SK-N-SH treated with all-trans-retinoic acid at 6 μM for 48 hours (cell line): ENCODE results near the gene AUH.

Source experiments
- ARNTL ChIP-seq: fragments of 450-650 bp; formaldehyde crosslinking; IDR thresholded peaks from 2 replicates; pipeline ENCODE4 v1.5.0; 2020; ENCODE audit warnings: low read depth, mild to moderate bottlenecking, moderate library complexity, borderline replicate concordance
- ESRRG ChIP-seq: fragments of 250-450 bp; sonication (Bioruptor Pico); IDR thresholded peaks from 2 replicates; pipeline ENCODE4 v1.6.1; 2021; ENCODE audit warnings: mild to moderate bottlenecking
- TOX ChIP-seq: fragments of 250-450 bp; sonication (Bioruptor Pico); IDR thresholded peaks from 2 replicates; pipeline ENCODE4 v1.8.0; 2021; ENCODE audit warnings: mild to moderate bottlenecking, moderate library complexity, borderline replicate concordance
- ZFP3 ChIP-seq: fragments of 250-450 bp; sonication (Bioruptor Pico); IDR thresholded peaks from 2 replicates; pipeline ENCODE4 v1.5.0; 2020; ENCODE audit warnings: mild to moderate bottlenecking, moderate library complexity

- no peak for TF ChIP-seq ARNTL (CRISPR knock-in tag)
- no peak for TF ChIP-seq TOX (CRISPR knock-in tag)
- no peak for TF ChIP-seq ESRRG
- no peak for TF ChIP-seq ZFP3 (CRISPR knock-in tag)
Measured at GRCh38 chr9:91408475-91408874, 46.8 kb upstream of the AUH start.
